ENCODE data around the gene NHSL1.

Gene NHSL1

GRCh38 chr6:138421608-138422007 is 77.7 kb downstream of the NHSL1 start:
- no peak for DNase-seq

GRCh38 chr6:138421089-138421488 is 78.2 kb downstream of the NHSL1 start:
- no peak for DNase-seq

GRCh38 chr6:138420356-138420755 is 78.9 kb downstream of the NHSL1 start:
- no peak for DNase-seq

GRCh38 chr6:138419766-138420165 is 79.5 kb downstream of the NHSL1 start:
- no peak for DNase-seq

- no peak for DNase-seq
Observed at GRCh38 chr6:138418118-138418742, 81.1 kb downstream of the NHSL1 start.

- no peak for DNase-seq
Observed at GRCh38 chr6:138417493-138418117, 81.7 kb downstream of the NHSL1 start.

GRCh38 chr6:138416206-138416605 is 83.1 kb downstream of the NHSL1 start:
- DNase-seq, result no peak

GRCh38 chr6:138415125-138415524 is 84.2 kb downstream of the NHSL1 start:
- no peak for DNase-seq

- DNase-seq, result peak; percentile 60
Observed at GRCh38 chr6:138410972-138411880, 88.1 kb downstream of the NHSL1 start.

- peak; percentile 53 for DNase-seq
Observed at GRCh38 chr6:138410048-138410735, 89.1 kb downstream of the NHSL1 start.

GRCh38 chr6:138406443-138406842 is 92.9 kb downstream of the NHSL1 start:
- DNase-seq, result no peak

GRCh38 chr6:138405816-138406413 is 93.4 kb downstream of the NHSL1 start:
- no peak for DNase-seq

GRCh38 chr6:138404666-138405337 is 94.5 kb downstream of the NHSL1 start:
- DNase-seq, result no peak

GRCh38 chr6:138403801-138404665 is 95.3 kb downstream of the NHSL1 start, which contains the start of gene HEBP2:
Gene HEBP2 (plus strand): TSS chr6:138404223. CDS start chr6:138404496, 273 bp downstream.
- DNase-seq, result peak; percentile 72

- no peak for DNase-seq
Observed at GRCh38 chr6:138403324-138403800, 95.9 kb downstream of the NHSL1 start.

- no peak for DNase-seq
Observed at GRCh38 chr6:138402838-138403187, 96.5 kb downstream of the NHSL1 start.

GRCh38 chr6:138401960-138402837 is 97.1 kb downstream of the NHSL1 start:
- no peak for DNase-seq

GRCh38 chr6:138400326-138400725 is 99.0 kb downstream of the NHSL1 start:
- no peak for DNase-seq

- DNase-seq, result no peak
Observed at GRCh38 chr6:138397128-138398122, 101.9 kb downstream of the NHSL1 start.

Data from fibroblast of upper back skin (primary cell).